Lower leg skin (tissue), 3 donors: ENCODE data around the gene UNC13A.

Source experiments
- POLR2A ChIP-seq, 2 donors: fragments of 450-650 bp; IDR thresholded peaks; one replicate each; pipeline ENCODE4 v1.6.1; 2016 to 2017; ENCODE audit warnings: antibody characterized with exemption in 2 of 2, mild to moderate bottlenecking in 1 of 2, moderate library complexity in 1 of 2
- TF ChIP-seq, protein P1 (sequence below), 3 donors: fragments of 450-650 bp; IDR thresholded peaks; one replicate each; pipeline ENCODE4 v1.5.1; 2016; ENCODE audit warnings: antibody characterized with exemption in 3 of 3, mild to moderate bottlenecking in 3 of 3, moderate library complexity in 2 of 3

DNA sequence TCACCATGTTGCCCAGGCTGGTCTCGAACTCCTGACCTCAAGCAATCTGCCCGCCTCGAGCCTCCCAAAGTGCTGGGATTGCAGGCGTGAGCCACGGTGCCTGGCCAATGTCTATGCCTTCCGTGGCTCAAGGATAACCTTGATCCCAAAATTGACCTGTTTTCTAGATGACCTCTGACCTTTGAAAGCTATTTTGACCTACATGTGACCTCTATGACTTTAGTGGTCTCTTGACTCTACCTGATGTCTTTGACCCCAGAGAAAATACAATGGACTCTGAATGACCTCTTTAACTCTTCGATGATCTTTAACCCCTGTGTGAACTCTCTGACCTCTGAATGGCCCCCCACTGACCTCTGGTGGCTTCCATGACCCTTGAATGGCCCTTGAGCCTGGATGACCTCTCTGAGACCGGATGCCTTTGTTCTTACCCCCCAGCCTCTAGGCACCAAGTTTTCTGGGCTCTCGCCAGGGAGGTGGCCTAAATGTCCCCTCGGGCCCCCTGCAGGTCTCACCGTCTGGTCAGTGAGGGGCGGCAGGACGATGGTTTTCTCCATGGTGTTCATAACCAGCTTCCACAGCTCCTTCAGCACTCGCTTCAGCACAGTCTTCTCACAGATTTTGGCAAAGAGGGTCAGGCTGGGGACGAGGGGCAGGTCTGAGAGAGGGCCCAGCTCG, 63.7 kb downstream of the UNC13A start:
- TF ChIP-seq, protein P1, sequence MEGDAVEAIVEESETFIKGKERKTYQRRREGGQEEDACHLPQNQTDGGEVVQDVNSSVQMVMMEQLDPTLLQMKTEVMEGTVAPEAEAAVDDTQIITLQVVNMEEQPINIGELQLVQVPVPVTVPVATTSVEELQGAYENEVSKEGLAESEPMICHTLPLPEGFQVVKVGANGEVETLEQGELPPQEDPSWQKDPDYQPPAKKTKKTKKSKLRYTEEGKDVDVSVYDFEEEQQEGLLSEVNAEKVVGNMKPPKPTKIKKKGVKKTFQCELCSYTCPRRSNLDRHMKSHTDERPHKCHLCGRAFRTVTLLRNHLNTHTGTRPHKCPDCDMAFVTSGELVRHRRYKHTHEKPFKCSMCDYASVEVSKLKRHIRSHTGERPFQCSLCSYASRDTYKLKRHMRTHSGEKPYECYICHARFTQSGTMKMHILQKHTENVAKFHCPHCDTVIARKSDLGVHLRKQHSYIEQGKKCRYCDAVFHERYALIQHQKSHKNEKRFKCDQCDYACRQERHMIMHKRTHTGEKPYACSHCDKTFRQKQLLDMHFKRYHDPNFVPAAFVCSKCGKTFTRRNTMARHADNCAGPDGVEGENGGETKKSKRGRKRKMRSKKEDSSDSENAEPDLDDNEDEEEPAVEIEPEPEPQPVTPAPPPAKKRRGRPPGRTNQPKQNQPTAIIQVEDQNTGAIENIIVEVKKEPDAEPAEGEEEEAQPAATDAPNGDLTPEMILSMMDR (IDR thresholded peaks at IDR 0.05): no peak
- TF ChIP-seq POLR2A (IDR thresholded peaks at IDR 0.05): no peak
